Iris pigment epithelial cell (primary cell): ENCODE results near the gene CCDC116.
A peak's percentile ranks its signal among the peaks of the same experiment; 100 is the strongest.
"Not testable (repeated sequence)": the region's sequence is repeated elsewhere in the genome, so short reads cannot be mapped to it uniquely, and the experiment has no call there.

Source experiments
- DNase-seq: peaks from one replicate; pipeline ENCODE4 v3.0.0-alpha.2; 2011; ENCODE audit warnings: low read depth

CCDC116 gene, protein sequence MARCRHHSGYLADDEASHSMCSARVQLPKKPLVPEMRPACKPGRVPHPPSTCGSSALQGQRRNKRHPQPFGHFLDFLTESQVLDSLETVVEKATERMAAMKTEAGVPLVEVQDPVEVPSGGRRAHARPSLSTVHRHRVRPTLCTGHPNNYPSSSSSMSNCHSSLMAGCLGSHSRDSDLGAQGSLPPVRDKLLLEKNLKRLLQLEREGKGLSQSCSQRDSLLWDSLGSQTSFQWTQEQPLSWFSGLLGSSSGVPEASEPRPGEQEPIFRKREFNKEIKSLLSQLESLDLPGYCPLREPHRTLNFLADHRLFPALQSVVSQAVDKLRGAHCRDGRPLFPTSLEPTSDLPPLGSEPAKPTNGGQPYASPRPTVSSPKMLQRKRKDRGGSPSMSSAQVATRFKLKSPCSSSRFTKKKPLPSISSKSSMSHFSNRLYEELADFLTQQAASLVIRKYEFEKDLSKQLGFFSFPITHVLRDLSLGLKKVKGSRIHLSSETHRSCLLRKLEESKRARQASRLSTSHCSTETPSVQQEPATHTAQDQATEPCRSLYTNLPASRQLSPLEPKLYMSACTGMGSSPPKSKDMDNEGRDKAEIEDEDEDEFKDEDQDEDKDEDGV

GRCh38 chr22:21632237-21632895 lies at the start of gene CCDC116:
CCDC116 (plus strand) TSS chr22:21632760; CDS start chr22:21633182, 422 bp downstream.
- DNase-seq, result no peak

DNA sequence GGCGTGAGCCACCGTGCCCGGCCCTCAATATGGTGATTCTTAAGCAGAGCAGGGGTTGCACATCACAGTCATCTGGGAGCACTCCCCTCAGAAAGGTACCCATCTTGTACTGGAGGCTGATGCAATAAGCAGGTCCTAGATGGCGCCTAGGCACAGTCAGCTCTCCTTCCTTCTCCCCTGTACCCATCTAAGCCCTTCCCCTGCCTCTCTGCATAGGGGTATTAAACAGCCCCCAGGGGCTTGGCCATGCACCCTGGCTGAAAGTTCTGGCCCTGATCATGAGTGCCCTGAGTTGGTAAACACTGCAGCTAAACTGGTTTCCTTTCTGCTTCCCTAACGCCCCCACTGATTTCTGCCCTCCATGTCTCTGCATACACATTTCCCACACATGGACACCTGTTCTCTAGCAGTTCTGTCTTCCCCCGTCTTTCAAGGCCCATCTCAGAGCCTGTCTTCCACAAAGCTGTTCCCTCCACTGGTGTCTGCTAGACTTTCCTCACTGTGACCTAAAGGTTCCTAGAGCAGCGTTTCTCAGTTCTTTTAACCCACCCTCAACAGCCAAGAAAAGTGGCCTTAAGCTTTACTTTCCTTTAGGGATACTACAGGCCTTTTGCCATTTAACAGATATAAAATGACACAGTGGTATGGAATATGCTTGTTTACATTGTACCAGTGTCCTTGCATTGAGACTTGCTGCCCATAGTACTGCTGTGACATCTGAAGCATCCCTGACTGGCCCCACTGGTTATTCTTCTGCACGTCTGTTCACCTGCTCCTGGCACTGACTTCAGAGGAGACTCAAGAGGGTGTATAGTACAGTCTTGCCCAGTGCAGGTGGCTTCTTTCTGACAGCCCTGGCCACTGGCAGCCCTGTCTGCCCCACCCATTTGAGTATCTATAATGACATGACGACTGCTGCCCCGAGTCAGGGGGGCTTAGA lies 49.5 kb upstream of the CCDC116 start:
- no peak for DNase-seq

DNA sequence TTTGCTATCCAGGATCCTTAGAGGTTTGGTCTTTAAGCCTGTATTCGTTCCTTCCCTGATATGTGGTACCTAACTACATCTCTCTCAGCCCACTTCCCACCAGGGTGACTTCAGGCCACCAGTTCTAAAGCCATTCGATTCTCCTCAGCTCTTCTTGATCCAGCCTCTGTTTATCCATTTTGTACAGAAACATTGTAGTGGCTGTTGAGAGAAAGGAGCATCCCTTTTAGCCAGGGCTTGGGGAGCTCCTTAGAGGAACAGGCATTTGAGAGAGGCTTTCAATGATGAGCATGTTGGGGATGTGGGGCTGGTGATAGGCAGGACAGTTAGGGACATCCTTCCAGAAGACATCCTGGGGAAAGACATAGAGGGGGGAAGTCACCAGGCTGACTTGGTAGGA lies 47.2 kb upstream of the CCDC116 start:
- DNase-seq, result no peak

DNA sequence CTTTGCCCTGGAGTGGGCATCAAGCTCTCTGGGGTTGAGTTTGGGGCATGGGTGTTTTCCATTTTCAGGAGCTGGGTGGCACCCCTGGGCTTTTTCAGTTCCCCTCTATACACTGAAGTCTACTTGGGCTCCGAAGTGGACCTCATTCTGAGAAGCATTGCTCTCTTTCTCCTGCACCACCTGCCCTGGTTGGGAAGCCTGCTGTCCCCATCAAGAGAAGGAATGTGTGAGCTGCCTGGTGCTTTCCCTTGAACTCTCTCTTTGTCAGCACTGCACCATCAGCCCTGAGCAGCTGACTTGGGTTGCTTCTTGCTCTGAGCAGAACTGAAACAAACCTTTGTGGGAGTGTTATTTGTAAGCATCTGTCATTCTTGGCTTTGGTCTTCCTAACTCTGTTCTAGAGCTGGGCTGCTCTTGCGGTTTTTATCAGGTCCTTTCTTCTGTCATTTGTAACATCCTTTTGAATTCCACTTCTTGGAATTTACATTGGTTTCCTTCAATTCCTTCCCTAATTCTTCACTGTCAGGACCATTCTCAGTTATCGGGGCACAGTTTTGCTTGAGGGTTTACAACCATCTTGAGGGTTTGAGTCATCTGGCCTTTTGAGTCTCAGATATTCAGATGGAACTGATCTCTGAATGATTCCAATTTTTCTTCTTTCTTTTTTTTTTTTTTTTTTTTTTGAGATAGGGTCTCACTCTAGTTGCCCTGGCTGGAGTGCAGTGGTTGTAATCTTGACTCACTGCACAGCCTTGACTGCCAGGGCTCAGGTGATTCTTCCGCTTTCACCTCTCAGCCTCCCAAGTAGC lies 44.6 kb upstream of the CCDC116 start:
- peak; percentile 45 for DNase-seq

DNA sequence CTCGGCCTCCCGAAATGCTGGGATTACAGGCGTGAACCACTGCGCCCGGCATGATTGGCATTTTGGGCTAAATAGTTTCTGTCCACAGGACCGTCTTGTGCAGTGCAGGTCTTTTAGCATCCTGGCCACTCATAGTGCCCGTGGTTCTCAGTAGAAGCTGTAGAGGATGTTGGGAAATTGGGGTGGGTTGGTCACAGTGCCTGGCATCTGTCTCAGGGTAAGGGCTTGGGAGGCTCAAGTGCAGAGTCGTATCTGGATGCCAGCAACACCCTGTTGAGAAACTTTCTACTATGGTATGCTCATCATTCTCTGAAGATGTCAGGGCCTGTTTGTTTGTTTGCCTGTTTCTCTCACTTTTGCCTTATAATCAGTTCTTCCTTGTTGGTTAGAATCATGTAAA lies 43.2 kb upstream of the CCDC116 start:
- DNase-seq, result no peak

DNA sequence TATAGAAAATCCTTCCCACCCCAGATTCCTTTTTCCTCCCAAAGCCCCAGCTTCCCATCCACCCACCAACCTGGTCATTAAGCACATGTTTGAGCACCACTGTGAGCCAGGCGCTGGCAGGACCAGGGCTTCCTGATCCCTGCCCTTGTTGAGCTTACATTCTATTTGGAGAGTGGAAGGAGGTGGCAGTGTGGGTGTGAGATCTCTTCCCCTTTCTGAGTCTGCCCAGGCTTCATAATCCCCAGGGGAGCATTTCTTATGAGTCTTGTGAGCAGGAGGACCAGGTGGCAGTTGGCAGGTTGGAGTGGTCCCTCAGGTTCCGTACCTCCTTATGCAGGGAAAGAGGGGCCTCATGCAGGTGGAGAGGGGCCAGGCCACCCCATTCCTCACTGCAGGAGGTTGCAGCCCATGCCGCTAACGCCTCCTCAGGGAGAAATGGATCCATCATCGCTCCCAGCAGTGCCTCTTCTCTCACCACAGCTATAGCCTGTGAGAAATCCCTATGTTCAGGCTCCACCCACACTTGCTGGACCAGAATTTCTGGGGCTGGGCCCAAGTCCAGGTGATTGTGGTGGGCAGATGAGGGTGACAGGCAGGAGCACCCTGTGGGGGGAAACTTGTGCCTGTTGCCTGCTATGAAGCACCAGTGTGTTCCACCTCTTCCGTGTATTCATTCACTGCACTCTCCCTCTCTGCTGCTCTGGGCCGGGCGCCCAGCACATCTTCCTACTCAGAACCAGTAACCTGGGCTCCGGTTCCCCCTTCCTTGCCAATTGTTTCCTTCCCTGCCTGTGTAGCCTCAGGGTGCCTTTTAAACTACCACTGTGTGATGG lies 41.5 kb upstream of the CCDC116 start:
- DNase-seq, result no peak

DNA sequence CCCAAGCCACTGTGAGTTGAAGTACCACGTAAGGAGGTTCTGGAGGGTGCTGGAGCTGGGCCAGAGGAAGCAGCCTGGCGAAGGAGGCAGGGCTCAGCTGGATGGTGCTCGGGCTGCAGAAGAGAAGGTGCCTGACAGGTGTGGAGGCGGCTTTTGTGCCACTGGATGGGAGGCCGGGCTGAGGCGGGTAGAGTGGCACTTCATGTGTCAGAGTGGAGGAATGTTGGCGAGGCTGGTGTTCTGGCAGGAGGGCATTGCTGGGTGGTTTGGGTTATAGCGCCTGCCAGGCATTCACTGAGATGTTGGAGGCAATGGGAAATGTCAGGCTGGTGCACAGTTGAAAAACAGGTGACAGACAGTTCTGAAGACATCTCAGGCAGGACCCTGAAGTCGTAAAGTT lies 40.9 kb upstream of the CCDC116 start:
- no peak for DNase-seq

DNA sequence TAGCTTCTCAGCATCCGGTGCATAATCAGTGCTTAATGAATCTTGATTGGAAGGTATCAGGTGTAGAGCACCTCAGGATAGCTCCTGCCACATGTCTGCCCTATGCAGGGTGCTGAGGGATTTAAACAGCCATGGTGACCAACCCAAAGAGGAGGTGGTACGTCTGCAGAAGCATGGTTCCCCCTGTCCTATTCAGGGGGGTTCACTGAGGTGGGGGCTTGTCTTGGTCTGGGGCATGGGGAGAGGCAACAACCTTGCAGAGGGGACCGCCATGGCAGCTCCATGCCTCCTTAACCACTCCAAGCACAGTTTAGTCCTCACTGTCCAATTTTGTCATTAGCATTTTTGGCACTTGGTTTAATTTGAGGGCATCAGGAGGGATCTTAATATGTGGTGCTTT lies 40.1 kb upstream of the CCDC116 start:
- DNase-seq, result no peak

DNA sequence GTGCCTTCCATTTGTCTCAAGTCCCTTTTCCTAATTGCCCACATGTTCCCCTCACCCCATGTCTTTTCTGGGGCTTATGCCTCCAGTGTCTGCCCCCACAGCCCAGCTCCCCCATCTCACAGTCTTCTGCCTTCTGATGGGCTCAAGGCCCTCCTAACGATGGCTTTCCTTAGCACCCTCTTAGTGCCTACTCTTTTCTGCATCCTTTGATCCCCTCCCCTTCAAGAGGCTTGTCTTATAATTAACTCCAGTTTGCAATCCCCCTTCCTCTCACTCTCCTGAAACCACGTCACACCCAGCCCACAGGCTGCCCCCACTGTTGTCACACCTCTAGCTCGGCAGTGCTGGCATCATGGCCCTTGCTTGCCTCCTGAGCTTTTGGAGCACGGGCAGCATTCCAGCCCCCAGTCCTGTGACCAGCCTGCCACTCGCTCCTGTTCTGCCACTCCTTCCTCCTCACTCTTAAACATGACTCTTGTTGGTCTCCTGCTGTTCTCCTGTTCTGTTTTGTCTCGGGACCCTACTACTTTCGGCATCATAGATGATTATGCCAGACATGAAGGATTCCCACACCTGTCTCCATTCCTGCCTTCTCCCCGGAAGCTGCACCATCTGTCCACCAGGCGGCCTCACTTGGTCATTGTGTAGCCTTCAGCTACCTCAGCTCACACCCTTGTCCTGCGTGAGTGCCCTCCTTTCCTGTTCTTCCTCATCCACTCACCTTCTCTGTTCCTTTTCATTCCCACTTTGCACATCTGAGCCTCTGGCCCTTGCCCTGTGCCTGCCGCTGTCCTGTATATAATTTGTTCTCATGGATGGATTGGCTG lies 38.9 kb upstream of the CCDC116 start:
- DNase-seq, result no peak

GRCh38 chr22:21594865-21595452 lies 37.6 kb upstream of the CCDC116 start:
- DNase-seq, result peak; percentile 21

GRCh38 chr22:21596356-21597135 lies 36.0 kb upstream of the CCDC116 start:
- not testable (repeated sequence) for DNase-seq

GRCh38 chr22:21598302-21598701 lies 34.3 kb upstream of the CCDC116 start:
- no peak for DNase-seq

DNA sequence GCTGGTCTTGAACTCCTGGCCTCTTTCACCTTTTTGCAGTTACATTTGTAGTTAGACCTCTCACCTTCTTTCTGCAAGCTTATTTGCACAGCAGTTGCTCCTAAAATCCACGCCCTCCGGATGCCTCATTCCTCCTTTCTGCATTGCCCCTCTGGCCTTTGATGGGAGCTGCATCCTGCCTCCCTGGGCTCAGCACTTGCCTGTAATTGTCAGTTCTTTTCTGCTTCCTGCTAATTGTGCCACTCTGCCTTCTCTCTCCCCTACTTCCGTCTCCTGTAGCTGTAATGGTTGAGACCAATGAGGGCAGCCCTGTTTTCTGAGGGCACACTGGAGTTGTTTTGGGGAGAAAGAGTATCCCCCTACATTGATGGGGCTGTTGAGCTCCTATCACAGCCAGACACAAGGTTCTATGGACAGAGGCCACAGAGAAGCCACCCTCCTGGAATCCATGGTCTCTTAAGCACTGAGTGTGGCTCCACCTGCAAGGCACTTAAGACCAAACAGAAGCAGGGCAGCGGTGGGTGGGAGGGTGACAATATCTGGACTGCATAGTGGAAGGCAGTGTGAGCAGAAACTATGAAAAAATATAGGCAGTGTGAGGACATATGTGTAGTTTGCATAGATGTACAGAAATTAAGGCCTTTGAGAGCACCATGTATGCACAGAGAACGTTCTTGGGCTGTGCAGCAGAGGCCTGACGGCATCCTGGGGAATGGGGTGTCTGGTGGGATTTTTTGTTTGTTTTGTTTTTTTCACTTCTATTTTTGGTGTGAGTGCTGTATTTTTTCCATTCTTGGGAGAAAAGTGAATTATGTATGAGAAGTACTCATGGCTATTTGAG lies 33.3 kb upstream of the CCDC116 start:
- DNase-seq, result no peak

GRCh38 chr22:21602579-21602978 lies 30.0 kb upstream of the CCDC116 start:
- no peak for DNase-seq

GRCh38 chr22:21603973-21604372 lies 28.6 kb upstream of the CCDC116 start:
- DNase-seq, result no peak

- no peak for DNase-seq
These were observed 26.5 kb upstream of the CCDC116 start for GRCh38 chr22:21605887-21606564.

- DNase-seq, result no peak
These were observed 25.8 kb upstream of the CCDC116 start for GRCh38 chr22:21606775-21607174.
